ENCODE measurements around the gene GNMT. TPM values are rescaled to one million over a fixed set of nuclear protein-coding genes. Genes with fewer than 3 reads are reported as not detected.

Gene GNMT
- polyA plus RNA-seq, 1 donor from 2014 or later: 0.97 TPM

GRCh38 chr6:42968783-42969182, 8.2 kb downstream of the GNMT start:
- Histone ChIP-seq H3K4me3 (ENCODE audit: low read length) (no peak overlapping the region), H3K27me3 (ENCODE audit: insufficient read depth, low read depth, low read length) (no peaks in the 10 kb centered on the region), H3K79me2 (replicated peaks; ENCODE audit: insufficient read depth, low read length) (no peaks in the 10 kb centered on the region), H3K9me2 (ENCODE audit: insufficient read depth, low read length) (no peaks in the 10 kb centered on the region), H3F3A (ENCODE audit: insufficient read depth, low read length, poor library complexity, severe bottlenecking) (no peaks in the 10 kb centered on the region), H2AFZ (ENCODE audit: low read depth, low read length) (no peak overlapping the region), H3K27ac (ENCODE audit: low read length) (no peak overlapping the region), H4K20me1 (ENCODE audit: insufficient read depth) (no peaks in the 10 kb centered on the region), H3K36me3 (ENCODE audit: insufficient read depth, low read length) (no peaks in the 10 kb centered on the region), H3K9ac (ENCODE audit: low read length) (no peak overlapping the region), H3K4me2 (ENCODE audit: low read length) (no peak overlapping the region), H3K9me3 (ENCODE audit: low read length) (no peaks in the 10 kb centered on the region)
- no peak for TF ChIP-seq SMC3 (conservative IDR thresholded peaks at IDR 0.05; ENCODE audit: poor library complexity)
- TF ChIP-seq, protein P1, sequence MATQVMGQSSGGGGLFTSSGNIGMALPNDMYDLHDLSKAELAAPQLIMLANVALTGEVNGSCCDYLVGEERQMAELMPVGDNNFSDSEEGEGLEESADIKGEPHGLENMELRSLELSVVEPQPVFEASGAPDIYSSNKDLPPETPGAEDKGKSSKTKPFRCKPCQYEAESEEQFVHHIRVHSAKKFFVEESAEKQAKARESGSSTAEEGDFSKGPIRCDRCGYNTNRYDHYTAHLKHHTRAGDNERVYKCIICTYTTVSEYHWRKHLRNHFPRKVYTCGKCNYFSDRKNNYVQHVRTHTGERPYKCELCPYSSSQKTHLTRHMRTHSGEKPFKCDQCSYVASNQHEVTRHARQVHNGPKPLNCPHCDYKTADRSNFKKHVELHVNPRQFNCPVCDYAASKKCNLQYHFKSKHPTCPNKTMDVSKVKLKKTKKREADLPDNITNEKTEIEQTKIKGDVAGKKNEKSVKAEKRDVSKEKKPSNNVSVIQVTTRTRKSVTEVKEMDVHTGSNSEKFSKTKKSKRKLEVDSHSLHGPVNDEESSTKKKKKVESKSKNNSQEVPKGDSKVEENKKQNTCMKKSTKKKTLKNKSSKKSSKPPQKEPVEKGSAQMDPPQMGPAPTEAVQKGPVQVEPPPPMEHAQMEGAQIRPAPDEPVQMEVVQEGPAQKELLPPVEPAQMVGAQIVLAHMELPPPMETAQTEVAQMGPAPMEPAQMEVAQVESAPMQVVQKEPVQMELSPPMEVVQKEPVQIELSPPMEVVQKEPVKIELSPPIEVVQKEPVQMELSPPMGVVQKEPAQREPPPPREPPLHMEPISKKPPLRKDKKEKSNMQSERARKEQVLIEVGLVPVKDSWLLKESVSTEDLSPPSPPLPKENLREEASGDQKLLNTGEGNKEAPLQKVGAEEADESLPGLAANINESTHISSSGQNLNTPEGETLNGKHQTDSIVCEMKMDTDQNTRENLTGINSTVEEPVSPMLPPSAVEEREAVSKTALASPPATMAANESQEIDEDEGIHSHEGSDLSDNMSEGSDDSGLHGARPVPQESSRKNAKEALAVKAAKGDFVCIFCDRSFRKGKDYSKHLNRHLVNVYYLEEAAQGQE (IDR thresholded peaks at IDR 0.05; ENCODE audit: borderline replicate concordance): no peak
- TF ChIP-seq CTCF (IDR thresholded peaks at IDR 0.05; ENCODE audit: poor library complexity, severe bottlenecking): no peak
- TF ChIP-seq EP300 (conservative IDR thresholded peaks at IDR 0.05; ENCODE audit: poor library complexity, severe bottlenecking): no peak
- no peak for TF ChIP-seq TAF1 (IDR thresholded peaks at IDR 0.05; ENCODE audit: low read depth)
- no peak for TF ChIP-seq POLR2AphosphoS5 (IDR thresholded peaks at IDR 0.05)
- TF ChIP-seq EZH2 (IDR thresholded peaks at IDR 0.05; ENCODE audit: borderline replicate concordance, insufficient read depth, low read length, poor library complexity, severe bottlenecking): no peak
- no peak for TF ChIP-seq MXI1 (conservative IDR thresholded peaks at IDR 0.05; ENCODE audit: poor library complexity, severe bottlenecking)
- no peak for TF ChIP-seq RAD21 (conservative IDR thresholded peaks at IDR 0.05)

GRCh38 chr6:42969431-42969830, 8.9 kb downstream of the GNMT start:
- Histone ChIP-seq H3K27ac (ENCODE audit: low read length) (no peak overlapping the region), H2AFZ (ENCODE audit: low read depth, low read length) (no peak overlapping the region), H3K4me3 (ENCODE audit: low read length) (no peak overlapping the region), H3K79me2 (replicated peaks; ENCODE audit: insufficient read depth, low read length) (no peaks in the 10 kb centered on the region), H3K27me3 (ENCODE audit: insufficient read depth, low read depth, low read length) (no peaks in the 10 kb centered on the region), H3K36me3 (ENCODE audit: insufficient read depth, low read length) (no peaks in the 10 kb centered on the region), H3K9me2 (ENCODE audit: insufficient read depth, low read length) (no peaks in the 10 kb centered on the region), H3F3A (ENCODE audit: insufficient read depth, low read length, poor library complexity, severe bottlenecking) (no peaks in the 10 kb centered on the region), H3K9ac (ENCODE audit: low read length) (no peak overlapping the region), H3K9me3 (ENCODE audit: low read length) (no peaks in the 10 kb centered on the region), H4K20me1 (ENCODE audit: insufficient read depth) (no peaks in the 10 kb centered on the region), H3K4me2 (ENCODE audit: low read length) (no peak overlapping the region)
- TF ChIP-seq TAF1 (IDR thresholded peaks at IDR 0.05; ENCODE audit: low read depth) (no peak), RAD21 (conservative IDR thresholded peaks at IDR 0.05) (no peak), EZH2 (IDR thresholded peaks at IDR 0.05; ENCODE audit: borderline replicate concordance, insufficient read depth, low read length, poor library complexity, severe bottlenecking) (no peak), EP300 (conservative IDR thresholded peaks at IDR 0.05; ENCODE audit: poor library complexity, severe bottlenecking) (no peak), MXI1 (conservative IDR thresholded peaks at IDR 0.05; ENCODE audit: poor library complexity, severe bottlenecking) (no peak), POLR2AphosphoS5 (IDR thresholded peaks at IDR 0.05) (no peak), CTCF (IDR thresholded peaks at IDR 0.05; ENCODE audit: poor library complexity, severe bottlenecking) (no peak)
- TF ChIP-seq, protein P1 (IDR thresholded peaks at IDR 0.05; ENCODE audit: borderline replicate concordance): no peak

All from neural cell (in vitro differentiated cells).